ENCODE measurements around the gene SHCBP1. TPM values are rescaled to one million over a fixed set of nuclear protein-coding genes. Genes with fewer than 3 reads are reported as not detected.

SHCBP1 gene
- total and polyA plus RNA-seq, 2 of the 13 experiments (the other 11 are each of a cell fraction or from before 2014, with no cell fraction given): 15.7 to 33.0 TPM

DNA sequence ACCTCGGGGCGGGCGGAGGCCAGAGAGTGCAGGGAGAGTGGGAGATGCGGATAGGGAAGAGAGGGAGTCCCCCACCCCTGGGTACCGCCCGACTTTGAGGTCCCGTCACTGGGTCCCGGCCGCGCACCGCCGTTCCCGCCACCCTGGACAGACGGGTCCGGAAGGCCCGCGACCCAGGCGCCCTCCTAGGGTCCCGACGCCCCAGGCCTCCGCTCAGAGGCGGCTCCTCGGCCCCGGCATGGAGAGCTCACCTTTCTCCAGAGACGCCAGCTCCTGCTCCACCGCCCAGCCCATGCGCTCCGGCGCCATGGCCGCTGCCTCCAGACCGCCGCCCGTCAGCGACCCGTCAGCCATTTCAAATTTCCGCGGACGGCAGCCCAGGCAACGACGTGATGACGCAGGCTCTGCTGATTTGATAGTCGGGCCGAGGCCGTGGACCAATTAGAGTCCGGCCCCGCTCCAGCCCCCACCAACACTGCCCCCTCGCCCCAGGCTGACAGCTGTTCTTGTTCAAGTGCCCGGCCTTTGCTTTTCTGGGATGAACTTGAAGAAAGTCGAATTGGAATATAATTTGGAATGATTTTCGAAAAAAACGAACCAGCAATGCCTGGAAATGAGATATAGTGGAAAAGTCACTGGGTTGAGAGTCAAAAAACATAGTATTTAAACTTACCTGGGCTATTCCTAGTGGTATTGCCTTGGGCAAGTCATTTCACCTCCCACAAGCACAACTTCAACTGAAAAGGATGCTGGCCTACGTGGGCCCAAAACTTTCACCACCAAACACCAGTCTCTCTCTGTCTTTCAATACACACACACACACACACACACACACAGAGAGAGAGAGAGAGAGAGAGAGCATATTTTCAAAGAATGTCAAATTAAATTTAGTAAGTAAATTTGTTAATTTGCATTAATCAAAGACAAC is at the start of gene SHCBP1 (continued):
- TF ChIP-seq, protein P1, sequence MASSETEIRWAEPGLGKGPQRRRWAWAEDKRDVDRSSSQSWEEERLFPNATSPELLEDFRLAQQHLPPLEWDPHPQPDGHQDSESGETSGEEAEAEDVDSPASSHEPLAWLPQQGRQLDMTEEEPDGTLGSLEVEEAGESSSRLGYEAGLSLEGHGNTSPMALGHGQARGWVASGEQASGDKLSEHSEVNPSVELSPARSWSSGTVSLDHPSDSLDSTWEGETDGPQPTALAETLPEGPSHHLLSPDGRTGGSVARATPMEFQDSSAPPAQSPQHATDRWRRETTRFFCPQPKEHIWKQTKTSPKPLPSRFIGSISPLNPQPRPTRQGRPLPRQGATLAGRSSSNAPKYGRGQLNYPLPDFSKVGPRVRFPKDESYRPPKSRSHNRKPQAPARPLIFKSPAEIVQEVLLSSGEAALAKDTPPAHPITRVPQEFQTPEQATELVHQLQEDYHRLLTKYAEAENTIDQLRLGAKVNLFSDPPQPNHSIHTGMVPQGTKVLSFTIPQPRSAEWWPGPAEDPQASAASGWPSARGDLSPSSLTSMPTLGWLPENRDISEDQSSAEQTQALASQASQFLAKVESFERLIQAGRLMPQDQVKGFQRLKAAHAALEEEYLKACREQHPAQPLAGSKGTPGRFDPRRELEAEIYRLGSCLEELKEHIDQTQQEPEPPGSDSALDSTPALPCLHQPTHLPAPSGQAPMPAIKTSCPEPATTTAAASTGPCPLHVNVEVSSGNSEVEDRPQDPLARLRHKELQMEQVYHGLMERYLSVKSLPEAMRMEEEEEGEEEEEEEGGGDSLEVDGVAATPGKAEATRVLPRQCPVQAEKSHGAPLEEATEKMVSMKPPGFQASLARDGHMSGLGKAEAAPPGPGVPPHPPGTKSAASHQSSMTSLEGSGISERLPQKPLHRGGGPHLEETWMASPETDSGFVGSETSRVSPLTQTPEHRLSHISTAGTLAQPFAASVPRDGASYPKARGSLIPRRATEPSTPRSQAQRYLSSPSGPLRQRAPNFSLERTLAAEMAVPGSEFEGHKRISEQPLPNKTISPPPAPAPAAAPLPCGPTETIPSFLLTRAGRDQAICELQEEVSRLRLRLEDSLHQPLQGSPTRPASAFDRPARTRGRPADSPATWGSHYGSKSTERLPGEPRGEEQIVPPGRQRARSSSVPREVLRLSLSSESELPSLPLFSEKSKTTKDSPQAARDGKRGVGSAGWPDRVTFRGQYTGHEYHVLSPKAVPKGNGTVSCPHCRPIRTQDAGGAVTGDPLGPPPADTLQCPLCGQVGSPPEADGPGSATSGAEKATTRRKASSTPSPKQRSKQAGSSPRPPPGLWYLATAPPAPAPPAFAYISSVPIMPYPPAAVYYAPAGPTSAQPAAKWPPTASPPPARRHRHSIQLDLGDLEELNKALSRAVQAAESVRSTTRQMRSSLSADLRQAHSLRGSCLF (CRISPR knock-in tag; IDR thresholded peaks at IDR 0.05; ENCODE audit: borderline replicate concordance): no peak
- no peak; the same call in 1 of the 2 replicates for TF ChIP-seq ZNF317 (CRISPR knock-in tag; IDR thresholded peaks at IDR 0.05)
- peak; percentile 88 for TF ChIP-seq RBFOX2 (IDR thresholded peaks at IDR 0.05; ENCODE audit: low read depth, low read length)
- TF ChIP-seq, protein P2, sequence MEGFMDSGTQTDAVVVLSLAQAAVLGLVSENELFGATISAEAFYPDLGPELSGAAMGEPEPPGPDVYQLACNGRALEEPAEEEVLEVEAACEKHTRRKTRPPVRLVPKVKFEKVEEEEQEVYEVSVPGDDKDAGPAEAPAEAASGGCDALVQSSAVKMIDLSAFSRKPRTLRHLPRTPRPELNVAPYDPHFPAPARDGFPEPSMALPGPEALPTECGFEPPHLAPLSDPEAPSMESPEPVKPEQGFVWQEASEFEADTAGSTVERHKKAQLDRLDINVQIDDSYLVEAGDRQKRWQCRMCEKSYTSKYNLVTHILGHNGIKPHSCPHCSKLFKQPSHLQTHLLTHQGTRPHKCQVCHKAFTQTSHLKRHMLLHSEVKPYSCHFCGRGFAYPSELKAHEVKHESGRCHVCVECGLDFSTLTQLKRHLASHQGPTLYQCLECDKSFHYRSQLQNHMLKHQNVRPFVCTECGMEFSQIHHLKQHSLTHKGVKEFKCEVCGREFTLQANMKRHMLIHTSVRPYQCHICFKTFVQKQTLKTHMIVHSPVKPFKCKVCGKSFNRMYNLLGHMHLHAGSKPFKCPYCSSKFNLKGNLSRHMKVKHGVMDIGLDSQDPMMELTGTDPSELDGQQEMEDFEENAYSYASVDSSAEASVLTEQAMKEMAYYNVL (CRISPR knock-in tag; IDR thresholded peaks at IDR 0.05; ENCODE audit: borderline replicate concordance): peak; percentile 64; the same call in 1 of the 2 replicates
- no peak for TF ChIP-seq ZEB1 (IDR thresholded peaks at IDR 0.05; ENCODE audit: insufficient replicate concordance, low read depth)
- no peak; the same call in 1 of the 2 replicates for TF ChIP-seq SMAD9 (CRISPR knock-in tag; IDR thresholded peaks at IDR 0.05)
- TF ChIP-seq, protein P3, sequence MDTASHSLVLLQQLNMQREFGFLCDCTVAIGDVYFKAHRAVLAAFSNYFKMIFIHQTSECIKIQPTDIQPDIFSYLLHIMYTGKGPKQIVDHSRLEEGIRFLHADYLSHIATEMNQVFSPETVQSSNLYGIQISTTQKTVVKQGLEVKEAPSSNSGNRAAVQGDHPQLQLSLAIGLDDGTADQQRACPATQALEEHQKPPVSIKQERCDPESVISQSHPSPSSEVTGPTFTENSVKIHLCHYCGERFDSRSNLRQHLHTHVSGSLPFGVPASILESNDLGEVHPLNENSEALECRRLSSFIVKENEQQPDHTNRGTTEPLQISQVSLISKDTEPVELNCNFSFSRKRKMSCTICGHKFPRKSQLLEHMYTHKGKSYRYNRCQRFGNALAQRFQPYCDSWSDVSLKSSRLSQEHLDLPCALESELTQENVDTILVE (CRISPR knock-in tag; IDR thresholded peaks at IDR 0.05): no peak
- TF ChIP-seq, protein P4, sequence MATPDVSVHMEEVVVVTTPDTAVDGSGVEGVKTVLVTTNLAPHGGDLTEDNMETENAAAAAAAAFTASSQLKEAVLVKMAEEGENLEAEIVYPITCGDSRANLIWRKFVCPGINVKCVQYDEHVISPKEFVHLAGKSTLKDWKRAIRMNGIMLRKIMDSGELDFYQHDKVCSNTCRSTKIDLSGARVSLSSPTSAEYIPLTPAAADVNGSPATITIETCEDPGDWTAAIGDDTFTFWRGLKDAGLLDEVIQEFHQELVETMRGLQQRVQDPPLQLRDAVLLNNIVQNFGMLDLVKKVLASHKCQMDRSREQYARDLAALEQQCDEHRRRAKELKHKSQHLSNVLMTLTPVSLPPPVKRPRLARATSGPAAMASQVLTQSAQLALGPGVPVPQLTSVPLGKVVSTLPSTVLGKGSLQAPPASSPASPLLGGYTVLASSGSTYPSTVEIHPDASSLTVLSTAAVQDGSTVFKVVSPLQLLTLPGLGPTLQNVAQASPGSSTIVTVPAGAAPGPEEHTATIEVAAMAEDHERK (CRISPR knock-in tag; IDR thresholded peaks at IDR 0.05; ENCODE audit: low read depth): peak; percentile 89
- peak; percentile 82; the same call in 1 of the 2 replicates for TF ChIP-seq ZNF224 (CRISPR knock-in tag; IDR thresholded peaks at IDR 0.05)
- TF ChIP-seq, protein P5, sequence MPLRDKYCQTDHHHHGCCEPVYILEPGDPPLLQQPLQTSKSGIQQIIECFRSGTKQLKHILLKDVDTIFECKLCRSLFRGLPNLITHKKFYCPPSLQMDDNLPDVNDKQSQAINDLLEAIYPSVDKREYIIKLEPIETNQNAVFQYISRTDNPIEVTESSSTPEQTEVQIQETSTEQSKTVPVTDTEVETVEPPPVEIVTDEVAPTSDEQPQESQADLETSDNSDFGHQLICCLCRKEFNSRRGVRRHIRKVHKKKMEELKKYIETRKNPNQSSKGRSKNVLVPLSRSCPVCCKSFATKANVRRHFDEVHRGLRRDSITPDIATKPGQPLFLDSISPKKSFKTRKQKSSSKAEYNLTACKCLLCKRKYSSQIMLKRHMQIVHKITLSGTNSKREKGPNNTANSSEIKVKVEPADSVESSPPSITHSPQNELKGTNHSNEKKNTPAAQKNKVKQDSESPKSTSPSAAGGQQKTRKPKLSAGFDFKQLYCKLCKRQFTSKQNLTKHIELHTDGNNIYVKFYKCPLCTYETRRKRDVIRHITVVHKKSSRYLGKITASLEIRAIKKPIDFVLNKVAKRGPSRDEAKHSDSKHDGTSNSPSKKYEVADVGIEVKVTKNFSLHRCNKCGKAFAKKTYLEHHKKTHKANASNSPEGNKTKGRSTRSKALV (CRISPR knock-in tag; IDR thresholded peaks at IDR 0.05): peak; percentile 81
- no peak for TF ChIP-seq ZNF10 (CRISPR knock-in tag; IDR thresholded peaks at IDR 0.05; ENCODE audit: borderline replicate concordance, low read depth)
- TF ChIP-seq CHD2 (IDR thresholded peaks at IDR 0.05; ENCODE audit: low read depth, low read length): 0 out of 2 replicates have a peak, but pooled peaks have one; percentile 33
- TF ChIP-seq, protein P6, sequence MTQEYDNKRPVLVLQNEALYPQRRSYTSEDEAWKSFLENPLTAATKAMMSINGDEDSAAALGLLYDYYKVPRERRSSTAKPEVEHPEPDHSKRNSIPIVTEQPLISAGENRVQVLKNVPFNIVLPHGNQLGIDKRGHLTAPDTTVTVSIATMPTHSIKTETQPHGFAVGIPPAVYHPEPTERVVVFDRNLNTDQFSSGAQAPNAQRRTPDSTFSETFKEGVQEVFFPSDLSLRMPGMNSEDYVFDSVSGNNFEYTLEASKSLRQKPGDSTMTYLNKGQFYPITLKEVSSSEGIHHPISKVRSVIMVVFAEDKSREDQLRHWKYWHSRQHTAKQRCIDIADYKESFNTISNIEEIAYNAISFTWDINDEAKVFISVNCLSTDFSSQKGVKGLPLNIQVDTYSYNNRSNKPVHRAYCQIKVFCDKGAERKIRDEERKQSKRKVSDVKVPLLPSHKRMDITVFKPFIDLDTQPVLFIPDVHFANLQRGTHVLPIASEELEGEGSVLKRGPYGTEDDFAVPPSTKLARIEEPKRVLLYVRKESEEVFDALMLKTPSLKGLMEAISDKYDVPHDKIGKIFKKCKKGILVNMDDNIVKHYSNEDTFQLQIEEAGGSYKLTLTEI (CRISPR knock-in tag; conservative IDR thresholded peaks at IDR 0.05): no peak

Measured in HepG2 (cell line).